ENCODE results near the gene DNASE1.
"Not testable (repeated sequence)": the region's sequence is repeated elsewhere in the genome, so short reads cannot be mapped to it uniquely, and the experiment has no call there.

DNASE1 gene, protein sequence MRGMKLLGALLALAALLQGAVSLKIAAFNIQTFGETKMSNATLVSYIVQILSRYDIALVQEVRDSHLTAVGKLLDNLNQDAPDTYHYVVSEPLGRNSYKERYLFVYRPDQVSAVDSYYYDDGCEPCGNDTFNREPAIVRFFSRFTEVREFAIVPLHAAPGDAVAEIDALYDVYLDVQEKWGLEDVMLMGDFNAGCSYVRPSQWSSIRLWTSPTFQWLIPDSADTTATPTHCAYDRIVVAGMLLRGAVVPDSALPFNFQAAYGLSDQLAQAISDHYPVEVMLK

DNA sequence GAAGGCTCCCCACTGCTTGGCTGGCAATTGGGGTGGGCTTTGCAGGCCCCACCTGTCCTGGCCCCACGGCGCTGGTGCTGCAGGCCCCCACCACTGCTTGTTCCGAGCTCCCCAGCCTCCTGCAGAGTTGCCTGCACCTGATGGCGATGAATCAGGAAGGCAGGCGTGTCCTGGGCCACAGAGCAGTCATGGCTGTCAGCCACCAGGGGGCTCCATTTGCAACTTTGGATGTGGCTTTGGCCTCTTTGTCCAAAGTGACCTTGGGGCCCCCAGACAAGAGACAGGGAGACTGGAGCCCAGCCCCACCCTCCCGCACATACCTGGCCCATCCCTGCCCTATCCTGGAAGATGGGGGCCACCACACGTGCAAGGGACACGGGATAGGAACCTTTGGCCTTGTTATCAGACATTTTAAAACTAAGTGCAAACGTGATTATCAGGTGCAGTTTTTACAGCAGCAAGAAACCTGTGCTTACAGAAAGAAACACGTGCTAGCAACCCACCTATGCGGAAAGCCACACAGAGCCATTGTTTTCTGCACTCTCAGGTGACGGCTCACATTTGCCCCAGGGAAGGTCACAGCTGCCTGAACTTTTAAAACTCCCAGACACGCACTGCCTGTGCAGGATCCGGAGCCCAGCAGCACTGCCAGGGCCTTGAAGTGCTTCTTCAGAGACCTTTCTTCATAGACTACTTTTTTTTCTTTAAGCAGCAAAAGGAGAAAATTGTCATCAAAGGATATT lies at the start of gene DNASE1:
Gene DNASE1, plus strand, starts transcription at position 443 of the 743 bp plus-strand sequence. CDS start 683 bp downstream, outside the sequence.
- peak; percentile 45 to 59 for DNase-seq

DNA sequence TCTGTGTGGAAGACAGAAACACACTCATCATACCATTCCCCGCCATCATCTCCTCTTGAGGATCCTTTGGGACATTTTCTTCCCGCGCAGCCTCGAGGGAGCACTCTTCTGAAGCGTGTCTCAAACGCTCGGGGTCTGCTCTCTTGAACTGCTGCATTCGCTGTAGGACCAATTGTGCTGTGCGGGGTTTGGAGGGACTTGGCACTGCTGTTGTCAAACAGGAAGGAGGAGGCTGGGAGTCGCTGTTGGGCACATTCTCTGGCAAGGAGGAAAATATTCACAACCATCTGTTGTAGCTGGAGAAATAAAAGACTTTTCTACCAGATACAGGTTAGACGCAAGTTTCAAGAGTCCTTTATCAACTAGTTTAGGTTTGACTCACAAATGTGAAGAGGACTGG lies 48.0 kb upstream of the DNASE1 start:
- no peak for DNase-seq

DNA sequence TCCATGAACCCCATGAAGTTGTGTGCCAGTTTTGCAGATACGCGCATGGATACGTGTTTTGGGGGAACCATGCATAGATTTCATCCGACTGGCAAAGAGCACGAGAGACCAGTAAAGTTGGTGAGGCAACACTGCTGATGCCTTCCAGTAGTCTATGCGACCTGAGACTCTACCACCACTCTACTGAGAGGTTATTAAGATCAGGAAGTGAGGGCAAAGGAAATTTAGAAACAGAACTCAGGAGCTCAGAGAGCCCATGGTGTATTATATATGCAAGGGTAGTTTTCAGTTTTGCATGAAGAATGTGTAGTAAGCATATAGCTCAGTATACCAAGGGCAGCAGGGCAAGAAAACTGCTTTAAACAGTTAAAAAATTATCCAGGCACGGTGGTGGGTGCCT lies 47.3 kb upstream of the DNASE1 start:
- no peak for DNase-seq

DNA sequence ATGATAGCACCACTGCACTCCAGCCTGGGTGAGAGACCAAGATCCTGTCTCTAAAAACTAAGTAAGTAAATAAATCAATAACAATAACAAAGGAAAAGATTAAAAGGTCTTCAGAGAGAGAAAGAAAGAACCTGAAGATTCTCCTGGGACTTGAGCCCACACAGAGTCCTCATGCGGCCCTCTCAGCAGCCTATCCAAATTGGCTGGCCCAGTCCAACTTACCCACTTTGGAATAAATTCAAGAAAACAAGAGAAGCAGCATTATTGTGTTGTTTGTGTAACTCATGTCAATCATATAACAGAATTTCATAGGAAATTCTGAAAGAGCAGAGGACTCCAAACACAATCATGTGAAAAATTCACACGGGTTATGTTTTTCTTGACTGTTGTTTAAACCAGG lies 46.9 kb upstream of the DNASE1 start:
- DNase-seq = no peak

DNA sequence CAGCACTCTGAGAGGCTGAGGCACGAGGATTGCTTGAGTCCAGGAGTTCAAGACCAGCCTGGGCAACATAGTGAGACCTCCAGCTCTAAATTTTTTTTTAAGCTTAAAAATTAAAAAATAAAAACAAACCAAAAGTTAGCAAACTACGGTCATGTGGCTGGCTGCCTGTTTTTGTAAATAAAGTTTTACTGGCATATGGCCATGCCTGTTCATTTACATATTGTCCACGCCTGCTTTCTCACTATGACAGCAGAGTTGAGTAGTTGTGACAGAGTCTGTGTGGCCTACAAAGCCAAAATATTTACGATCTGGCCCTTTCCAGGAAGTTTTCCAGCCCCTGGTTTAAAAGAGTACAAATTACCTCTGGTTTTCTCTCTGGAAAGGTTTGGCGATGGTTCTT lies 46.4 kb upstream of the DNASE1 start:
- DNase-seq = no peak

DNA sequence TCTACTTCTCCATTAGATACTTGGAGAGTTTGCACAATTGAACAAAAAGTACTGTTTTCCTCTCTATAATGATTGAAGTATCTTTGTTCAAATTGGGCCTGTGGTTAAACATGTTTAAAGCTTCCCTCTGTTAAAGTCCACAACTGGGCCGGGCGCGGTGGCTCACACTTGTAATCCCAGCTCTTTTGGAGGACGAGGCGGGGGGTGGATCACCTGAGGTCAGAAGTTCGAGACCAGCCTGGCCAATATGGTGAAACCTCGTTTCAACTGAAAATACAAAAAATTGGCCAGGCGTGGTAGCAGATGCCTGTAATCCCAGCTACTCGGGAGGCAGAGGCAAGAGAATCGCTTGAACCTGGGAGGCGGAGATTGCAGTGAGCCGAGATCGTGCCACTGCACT lies 45.5 kb upstream of the DNASE1 start:
- DNase-seq = not testable (repeated sequence)

DNA sequence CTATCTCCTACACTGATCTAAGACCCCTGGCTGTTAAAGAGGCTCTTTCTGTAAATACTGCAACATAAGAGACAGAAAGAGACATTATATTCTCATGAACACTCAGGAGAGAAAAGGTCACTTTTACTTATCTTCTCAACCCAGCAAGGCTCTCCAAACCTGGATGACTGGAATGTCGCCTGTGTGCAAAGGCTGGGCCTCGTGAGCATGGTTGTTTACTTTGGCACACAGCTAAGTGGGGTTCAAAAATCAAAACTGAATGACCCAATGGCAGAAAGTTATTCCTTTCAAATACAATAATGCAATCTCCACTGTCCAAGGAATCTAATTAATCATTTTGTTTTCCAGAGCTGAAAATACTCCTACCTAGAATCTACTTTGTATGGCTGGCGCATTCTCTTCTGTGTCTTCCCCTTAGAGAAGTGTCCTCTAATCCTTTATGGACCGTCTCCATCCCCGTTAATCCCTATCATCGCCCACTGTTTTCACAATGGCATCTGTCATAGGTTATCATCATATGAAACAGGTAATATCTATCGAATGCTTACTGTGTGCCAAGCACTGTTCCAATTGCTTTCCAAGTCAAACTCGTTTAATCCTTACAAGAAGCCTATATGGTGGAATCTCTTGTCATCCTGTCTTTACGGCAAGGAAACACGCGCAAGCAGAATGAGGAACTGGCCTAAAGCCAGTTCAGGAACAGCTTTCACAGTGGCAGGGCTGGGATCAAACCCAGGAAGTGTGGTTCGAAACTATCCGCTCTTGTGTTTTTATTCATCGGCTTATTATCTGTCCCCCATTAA lies 44.4 kb upstream of the DNASE1 start:
- DNase-seq = no peak

DNA sequence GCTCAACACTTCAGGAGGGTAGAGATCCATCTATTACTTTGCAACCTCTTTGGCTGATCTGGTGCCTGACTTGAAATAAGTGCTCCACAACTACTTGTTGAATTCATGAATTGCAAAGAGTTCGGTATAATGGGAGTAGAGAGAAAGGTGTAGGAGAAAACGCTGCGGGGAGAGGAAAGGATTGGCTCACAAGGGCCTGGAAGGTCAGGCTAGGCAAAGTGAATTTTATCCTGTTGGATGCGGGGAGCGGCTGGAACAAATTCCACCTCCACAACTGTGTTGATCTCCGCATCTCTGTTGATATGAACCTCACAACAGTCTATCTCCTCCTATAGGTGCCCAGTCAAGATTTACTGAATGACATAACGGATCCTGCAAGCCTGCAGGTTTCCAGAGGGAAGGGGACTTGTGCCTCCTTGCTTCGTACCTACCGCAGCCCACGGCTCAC lies 43.8 kb upstream of the DNASE1 start:
- peak in 1 of 2 experiments; percentile 10 for DNase-seq

DNA sequence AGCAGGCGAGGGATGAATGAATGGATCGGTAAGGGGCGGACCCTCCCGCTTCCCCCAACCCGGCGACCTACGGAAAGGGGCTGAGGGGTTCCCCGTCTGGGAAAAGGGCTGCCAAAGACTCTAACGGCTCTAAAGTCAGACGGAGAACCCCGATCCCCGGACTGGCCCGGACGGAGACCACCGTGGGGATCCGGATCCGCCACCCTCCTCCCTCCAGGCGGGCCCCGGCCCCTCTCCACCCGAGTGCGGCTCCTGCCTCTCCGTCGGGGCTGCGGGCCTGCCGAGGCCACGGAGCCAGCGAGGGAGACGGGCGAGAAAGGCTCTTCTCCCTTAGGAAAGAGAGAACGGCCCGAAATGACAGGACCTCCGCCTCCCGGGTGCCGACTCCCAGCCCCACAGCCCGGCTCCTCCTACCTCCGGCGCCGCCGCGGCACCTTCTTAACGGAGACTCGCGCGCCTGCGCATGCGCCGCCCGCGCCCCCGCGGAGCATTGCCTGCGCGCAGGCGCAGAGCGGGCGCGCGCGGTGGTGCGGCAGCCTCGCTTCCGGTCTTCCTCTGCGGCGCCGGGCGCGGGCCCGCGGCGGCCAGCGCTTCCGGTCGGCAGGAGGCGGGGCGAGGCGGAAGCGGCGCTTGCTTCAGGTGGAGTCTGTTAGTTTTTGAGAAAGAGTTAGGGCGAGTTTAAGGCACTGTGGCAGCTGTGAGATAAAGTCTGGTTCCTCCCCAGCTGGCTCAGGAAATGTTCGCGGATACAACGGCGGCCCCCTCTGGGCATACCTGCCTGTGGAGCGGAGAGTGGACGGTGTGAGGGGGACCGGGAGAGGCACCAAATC lies 43.1 kb upstream of the DNASE1 start, which contains the start of gene SLX4:
Gene SLX4, minus strand, starts transcription at position 461 of the 830 bp plus-strand sequence. CDS start 2,642 bp downstream, outside the sequence.
- DNase-seq = peak; percentile 79 to 93

DNA sequence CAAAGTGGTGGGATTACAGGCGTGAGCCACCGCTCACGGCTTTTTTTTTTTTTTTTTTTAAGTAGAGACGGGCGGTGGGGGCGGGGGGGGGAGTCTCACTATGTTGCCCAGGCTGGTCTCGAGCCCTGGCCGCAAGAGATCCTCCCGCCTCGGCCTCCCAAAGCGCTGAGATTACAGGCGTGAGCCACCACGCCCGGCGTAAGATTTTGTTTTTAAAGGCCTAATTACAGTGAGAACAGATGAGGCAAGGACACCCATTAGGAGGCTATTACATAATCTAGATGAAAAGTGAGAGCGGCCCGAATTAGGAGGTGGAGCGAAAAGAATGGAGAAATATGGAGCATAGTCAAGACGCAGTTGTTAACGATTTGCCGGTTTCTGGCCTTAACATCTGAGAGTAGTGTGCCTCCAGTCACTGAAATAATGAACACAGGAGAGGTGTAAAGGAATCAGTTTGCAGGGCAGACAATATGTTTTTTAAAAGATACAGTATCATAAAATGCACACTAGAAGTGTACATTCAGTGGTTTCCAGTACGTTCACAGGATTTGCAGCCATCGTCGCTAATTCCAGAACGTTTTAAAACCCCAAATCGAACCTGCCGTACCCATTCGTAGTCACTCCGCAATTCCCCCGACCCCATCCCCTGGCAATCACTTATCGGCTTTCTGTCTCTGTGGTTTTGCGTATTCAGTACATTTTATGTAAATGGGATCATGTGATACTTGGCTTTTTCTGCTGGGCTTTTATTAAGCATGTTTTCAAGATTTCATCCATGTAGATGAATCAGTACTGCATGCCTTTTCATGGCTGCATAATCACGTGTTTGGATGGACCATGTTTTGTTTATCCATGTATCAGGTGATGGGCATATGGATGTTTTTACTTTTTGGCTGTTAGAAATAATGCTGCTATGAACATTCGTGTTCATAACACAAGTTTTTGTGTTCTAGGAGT lies 41.7 kb upstream of the DNASE1 start:
- DNase-seq = no peak

DNA sequence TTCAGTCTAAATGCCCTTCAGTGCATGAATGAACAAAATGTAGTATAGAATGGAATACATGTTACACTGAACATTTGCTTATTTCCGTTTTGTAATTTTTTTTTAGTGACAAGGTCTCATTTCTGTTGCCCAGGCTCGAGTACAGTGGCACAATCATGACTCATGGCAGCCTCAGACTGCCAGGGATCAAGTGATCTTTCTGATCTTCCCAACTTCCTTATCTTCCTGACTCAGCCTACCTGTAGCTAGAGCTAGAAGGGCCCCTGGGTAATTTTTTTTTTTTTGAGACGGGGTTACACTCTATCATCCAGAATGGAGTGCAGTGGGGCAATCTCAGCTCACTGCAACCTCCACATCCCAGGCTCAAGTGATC lies 35.7 kb upstream of the DNASE1 start:
- no peak for DNase-seq

DNA sequence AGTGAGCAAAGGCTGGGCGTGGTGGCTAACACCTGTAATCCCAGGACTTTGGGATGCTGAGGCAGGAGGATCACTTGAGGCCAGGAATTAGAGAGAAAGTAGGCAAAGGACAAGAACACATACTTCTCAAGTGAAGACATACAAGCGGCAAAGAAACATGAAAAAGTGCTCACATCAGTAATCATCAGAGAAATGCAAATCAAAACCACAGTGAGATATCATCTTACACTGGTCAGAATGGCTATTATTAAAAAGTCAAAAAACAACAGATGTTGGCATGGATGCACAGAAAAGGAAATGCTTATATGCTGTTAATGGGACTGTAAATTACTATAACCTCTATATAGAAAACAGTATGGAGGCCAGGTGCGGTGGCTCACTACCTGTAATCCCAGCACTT lies 30.8 kb upstream of the DNASE1 start:
- DNase-seq = no peak

DNA sequence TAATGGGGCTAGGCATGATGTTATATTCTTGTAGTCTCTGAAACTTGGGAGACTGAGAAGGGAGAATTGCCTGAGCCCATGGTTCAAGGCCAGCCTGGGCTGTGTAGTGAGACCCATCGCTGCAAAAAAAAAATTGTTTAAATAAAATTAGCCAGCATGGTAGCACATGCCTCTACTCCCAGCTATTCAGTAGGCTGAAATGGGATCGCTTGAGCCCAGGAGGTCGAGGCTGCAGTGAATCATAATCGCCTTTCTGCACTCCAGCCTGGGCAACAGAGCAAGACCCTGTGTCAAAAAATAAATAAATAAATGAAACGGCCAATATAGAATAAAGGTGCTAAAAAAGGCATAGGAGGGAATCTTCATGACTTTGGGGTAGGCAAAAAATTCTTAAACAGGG lies 29.2 kb upstream of the DNASE1 start:
- no peak for DNase-seq

DNA sequence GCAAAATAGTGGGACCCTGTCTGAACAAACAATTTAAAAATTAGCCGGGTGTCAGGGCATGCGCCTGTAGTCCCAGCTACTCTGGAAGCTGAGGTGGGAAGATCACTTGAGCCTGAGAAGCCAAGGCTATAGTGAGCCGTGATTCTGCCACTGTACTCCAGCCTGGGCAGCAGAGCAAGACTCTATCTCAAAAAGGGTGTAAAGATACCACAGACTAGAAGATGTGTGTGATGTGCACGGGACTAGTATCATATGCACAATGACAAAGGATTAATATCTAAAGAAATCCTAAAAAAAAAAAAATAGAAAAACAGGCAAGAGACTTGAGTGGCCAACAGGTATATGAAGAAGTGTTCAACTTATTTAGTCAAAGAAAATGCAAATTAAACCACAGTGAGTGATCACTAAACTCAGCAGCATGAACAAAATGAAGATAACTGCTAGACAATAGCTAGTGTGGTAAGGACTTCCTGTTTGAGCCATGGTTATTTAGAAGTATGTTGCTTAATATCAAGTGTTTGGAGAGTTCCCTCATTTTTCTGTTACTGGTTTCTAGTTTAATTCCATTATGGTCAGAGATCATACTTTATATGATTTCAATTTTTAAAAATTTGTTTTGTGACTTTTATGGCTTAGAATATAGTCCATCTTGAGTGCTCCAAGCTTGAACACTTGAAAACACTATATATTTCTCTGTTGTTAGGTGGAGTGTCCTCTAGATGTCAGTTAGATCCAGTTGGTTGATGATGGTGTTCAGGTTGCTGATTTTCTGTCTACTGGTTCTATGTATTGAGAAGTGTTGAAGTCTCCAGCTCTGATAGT lies 28.4 kb upstream of the DNASE1 start:
- DNase-seq = no peak

DNA sequence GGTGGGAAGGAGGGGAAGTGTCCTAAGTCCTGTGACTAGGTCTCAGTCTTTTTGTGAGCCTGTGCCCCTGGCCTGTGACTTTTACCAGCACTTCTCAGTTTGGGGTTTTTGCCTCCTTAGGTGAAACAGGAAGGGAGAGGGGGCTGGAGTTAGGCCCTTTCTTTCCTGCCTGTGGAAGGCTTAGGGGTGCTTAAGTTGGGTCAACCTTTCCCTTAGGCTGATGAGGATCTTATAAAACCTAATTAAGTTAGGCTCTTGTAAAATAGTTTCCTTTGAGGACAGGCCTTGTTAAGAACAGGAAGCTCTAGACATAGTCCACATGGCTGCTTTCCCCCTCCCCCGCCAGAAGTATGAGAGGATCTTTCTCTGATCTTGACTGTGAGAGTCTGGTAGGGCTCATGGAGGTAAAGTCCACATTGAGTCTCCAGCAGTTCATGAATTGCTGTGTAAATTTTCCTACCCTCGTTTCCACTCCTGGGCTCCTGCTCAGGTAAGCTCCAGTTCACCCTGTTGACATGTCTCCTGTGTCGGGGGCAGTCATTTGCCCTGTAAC lies 17.0 kb upstream of the DNASE1 start:
- no peak for DNase-seq

DNA sequence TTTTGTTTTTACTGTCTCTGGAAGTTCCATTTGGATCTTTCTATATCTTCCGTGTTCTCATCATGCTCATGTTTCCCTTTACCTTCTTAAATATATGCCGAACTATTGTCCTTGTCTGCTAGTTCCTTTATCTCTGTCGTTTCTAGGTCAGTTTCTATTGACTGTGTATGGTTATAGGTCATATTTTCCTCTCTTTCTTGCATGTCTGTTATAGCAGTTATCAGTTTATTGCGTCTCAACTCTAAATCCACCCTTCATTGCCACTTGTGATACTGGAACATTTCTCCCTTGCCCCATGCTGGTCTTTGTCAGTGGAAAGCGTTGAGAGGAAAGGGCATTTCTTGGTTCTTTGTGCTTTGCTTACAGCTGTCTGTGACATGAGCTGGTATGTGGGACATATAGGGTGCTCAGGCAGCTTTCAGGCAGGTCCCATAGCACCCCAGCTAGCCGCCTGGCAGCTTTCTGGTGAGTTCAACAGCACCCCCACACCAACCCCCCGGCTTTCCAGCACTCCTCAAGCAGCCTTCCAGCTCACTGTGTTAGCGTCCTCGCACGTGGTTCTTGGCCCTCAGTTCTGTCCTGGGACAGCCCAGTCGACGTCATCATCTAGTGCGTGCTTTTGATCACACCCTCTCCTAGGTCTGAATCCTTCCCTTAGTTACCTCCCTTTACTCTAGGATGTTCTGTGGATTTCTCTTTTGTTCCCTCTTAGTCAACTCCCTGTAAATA lies 15.4 kb upstream of the DNASE1 start:
- DNase-seq = no peak

DNA sequence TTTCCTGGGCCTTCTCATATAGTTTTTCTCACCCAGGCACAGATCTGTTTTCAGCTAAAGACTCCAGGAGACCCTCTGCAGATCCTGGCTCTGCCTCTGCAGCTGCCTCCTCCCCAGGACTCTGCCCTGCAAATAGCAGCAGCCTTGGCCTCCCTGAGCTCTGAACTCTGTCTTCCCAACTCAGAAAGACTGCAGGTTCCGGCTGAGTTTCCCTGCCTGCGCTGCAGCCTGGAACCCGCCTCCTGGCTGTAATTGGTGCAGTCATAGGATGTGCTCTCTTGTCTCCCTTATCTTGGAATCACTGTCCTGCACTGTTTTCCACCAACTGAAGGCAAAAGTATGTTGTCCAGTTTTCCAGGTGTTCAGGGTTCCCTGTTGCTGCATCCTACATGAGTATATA lies 14.3 kb upstream of the DNASE1 start:
- DNase-seq = no peak

DNA sequence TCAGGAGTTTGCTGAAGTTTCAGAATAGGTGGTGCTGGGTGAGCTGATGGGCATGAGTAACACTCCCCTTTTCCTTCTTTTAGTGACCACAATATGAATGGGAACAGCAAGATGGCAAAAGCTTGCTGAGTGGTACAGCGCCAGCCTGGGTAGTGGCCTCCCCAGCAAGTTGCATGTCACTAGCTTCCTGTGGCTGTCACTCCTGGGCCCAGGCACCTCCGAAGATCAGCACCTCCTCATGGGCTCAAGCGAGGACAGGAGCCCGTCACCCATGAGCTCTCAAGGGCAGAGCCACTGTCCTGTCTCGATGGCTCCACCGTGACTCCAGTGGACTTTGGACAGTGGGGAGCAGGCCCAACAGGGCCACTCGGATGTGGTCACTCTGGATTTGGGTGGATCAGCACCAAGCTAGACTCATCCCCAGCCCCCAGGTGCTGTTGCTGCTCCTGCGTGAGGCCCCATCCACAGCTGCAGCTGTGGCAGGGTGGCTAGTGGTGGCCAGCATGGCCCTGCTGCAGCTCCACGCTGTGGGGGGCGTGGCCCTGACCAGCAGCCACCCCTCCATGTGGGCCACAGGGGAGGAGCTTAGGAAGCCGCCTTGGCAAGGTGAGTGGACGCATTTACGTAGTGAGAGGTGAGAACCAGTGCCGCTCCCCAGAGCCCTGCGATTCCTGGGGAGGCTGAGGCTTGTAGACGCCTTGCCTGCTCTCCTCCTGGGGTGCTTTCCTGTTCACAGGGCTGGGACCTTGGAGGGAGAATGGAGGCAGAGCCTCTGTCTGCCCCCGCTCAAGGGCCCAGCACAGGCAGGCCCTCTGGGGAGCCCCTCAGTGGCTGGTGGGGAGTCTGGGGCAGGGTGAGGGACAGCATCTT lies 13.6 kb upstream of the DNASE1 start:
- DNase-seq = no peak
